Lower leg skin (tissue), 4 donors: Measurements from ENCODE around the gene SIGLEC8. TPM values are rescaled to one million over a fixed set of nuclear protein-coding genes. Genes with fewer than 3 reads are reported as not detected.
"Not testable (repeated sequence)": the region's sequence is repeated elsewhere in the genome, so short reads cannot be mapped to it uniquely, and the experiment has no call there.

Source experiments
- DNase-seq, 2 donors: peaks; one replicate each; pipeline ENCODE4 v3.0.0-alpha.2; 2019; ENCODE audit warnings: low spot score in 2 of 2
- H3K4me3 ChIP-seq: fragments of 200-600 bp; sonication (generic); 2 replicates; pipeline ENCODE4 v1.5.1; 2017; ENCODE audit warnings: mild to moderate bottlenecking, low read depth; ENCODE audit not compliant: poor library complexity, severe bottlenecking
- CTCF ChIP-seq, 3 donors: fragments of 450-650 bp; IDR thresholded peaks; one replicate each; pipeline ENCODE4 v1.5.1; 2016; ENCODE audit warnings: antibody characterized with exemption in 3 of 3, mild to moderate bottlenecking in 3 of 3, moderate library complexity in 2 of 3
- POLR2A ChIP-seq, 2 donors: fragments of 450-650 bp; IDR thresholded peaks; one replicate each; pipeline ENCODE4 v1.6.1; 2016 to 2017; ENCODE audit warnings: antibody characterized with exemption in 2 of 2, mild to moderate bottlenecking in 1 of 2, moderate library complexity in 1 of 2
- WGBS, 2 donors: methylation state at CpG; one replicate each; pipeline ENCODE4 v1.1.5; 2018; 5-methylcytosine and 5-hydroxymethylcytosine counted together
- intact Hi-C: fragments of 100-400 bp; cut with DNase I; formaldehyde crosslinking; loops from one replicate; pipeline ENCODE4 v1.15.0; 2023; ENCODE audit warnings: low total_unique reads
- total RNA-seq, 4 donors: library from RNA; depleted of rRNA; stranded (reverse); fragments of >200 nt; gene quantifications; one replicate each; pipeline ENCODE4 v1.1.0, GENCODE V29; 2016

The SIGLEC8 gene
- total RNA-seq, 4 donors from 2014 or later: 0.27 to 0.65 (median 0.38) TPM; not detected in 1

DNA sequence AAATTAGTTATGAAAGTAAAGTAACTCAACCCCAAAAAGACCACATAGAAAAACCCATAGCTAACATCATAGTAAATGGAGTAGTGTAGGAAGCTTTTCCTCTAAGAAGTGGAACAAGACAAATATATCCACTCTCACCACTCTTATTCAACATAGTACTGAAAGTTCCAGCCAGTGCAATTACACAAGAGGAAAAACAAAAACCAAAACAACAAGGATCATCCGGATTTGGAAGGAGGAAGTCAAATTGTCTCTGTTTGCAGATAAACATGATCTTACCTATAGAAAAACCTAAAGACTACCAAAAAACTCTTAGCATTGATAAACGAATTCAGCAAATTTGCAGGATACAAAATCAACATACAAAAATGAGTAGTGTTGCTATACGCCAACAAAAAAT, 8.5 kb upstream of the SIGLEC8 start:
- WGBS, 2 donors: 46 to 70% methylated on average over 3 of the region's 3 CpGs
- TF ChIP-seq POLR2A (IDR thresholded peaks at IDR 0.05): no peak
- TF ChIP-seq CTCF (IDR thresholded peaks at IDR 0.05): no peak

GRCh38 chr19:51463976-51464581, 5.8 kb upstream of the SIGLEC8 start:
- 21 to 26% methylated on average over 13 to 15 of the region's 33 CpGs for WGBS, 2 donors
- DNase-seq: peak in 1 of 2 donors; percentile 26
- intact Hi-C loops, H3K4me3 ChIP-seq: not testable (repeated sequence)

More for the DNA sequence above, 8.5 kb upstream of the SIGLEC8 start:
- H3K4me3 ChIP-seq: no peak overlapping the region
- intact Hi-C loops: no loop called here
- no peak for DNase-seq

DNA sequence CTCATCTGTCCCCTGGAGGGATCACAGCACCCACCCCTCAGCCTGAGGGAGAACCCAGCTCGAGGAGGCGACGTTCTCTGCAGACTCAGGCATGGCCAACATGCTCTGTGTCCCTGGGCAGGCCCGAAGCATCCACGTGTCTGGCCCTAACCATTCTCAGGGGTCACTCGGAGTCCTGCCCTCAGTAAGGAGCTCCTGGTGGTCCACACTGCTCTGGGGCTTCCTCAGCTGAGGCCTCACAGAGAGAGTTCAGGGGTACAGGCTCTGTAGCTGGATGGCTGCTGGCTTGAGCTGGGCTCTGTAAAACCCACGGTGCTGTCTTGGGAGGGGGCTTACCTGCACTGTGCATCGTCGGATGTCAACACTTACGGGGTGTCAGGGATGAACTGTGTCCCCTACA, 4.4 kb upstream of the SIGLEC8 start:
- intact Hi-C loops: no loop called here
- 69 to 72% methylated on average over 5 to 10 of the region's 10 CpGs for WGBS, 2 donors
- no peak for TF ChIP-seq POLR2A (IDR thresholded peaks at IDR 0.05)
- no peak for TF ChIP-seq CTCF (IDR thresholded peaks at IDR 0.05)
- H3K4me3 ChIP-seq: no peak overlapping the region
- peak in 1 of 2 donors; percentile 59 for DNase-seq

DNA sequence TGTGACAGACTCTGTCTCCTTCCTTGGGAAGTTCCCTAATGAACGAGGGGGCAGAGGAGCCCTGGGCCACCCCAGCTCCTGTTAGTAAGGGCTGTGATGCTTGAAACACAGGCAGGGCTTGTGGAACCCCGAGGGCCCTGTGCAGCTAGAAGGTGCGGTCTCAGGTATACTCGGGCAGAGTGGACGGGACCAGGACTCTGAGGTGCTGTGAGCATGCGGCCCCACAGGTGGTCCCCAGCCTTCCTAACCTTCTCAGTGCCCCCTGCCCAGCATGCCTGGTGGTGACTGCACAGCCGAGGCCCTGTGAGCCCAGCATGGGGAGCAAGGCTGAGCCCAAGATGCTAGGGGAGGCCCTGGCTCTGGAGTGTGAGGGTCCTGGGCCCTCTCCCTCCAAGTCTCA, 4.0 kb upstream of the SIGLEC8 start:
- WGBS, 2 donors: 73 to 76% methylated on average over 3 to 6 of the region's 7 CpGs
- intact Hi-C loops: no loop called here
- peak in 1 of 2 donors; percentile 67 for DNase-seq
- TF ChIP-seq POLR2A (IDR thresholded peaks at IDR 0.05) (no peak), CTCF (IDR thresholded peaks at IDR 0.05) (no peak)
- H3K4me3 ChIP-seq: no peak overlapping the region

- 66 to 76% methylated on average over 7 to 8 of the region's 8 CpGs for WGBS, 2 donors
- intact Hi-C loops: no loop called here
- H3K4me3 ChIP-seq: no peak overlapping the region
- peak in 1 of 2 donors; percentile 81 for DNase-seq
- TF ChIP-seq CTCF (IDR thresholded peaks at IDR 0.05): no peak
- no peak for TF ChIP-seq POLR2A (IDR thresholded peaks at IDR 0.05)
Observed at GRCh38 chr19:51461723-51462161, 3.5 kb upstream of the SIGLEC8 start.

DNA sequence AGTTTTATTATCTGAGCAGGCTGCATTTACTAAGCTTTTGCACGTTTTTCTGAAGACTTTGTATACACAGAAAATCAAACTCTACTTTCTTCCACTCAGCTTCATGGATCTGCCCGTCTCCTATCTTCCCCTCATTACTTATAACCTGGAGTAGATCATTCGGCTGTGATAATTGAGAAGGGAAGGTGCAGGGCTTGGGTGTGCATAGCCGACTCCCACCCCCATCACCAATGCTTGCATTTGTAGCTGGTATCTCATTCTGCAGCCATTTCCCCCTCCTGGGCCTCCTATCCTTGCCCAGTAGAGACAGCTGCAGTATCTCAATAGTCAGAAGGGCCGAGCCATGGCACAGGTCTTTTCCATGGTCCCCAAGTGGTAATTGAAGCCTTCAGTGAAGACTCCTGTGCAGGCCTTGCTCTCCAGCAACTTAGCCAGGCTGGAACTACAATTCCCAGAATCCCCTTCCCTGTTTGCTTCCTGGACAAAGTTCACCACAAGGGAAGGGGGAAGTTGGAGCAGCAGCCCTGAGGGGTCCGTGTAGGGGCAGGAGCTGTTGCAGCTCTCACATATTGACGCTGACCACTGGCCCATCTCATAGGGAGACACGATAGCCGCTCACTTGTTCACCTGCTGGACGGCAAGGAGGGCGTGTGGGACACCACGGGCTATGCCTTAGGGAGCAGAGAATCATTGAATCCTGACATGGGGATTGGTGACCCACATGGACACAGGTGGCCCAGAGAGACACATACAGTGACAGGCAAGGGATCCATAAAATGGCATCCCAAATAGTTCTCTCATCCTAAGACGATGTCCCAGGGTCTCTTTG, 2.1 kb upstream of the SIGLEC8 start:
- H3K4me3 ChIP-seq: no peak overlapping the region
- intact Hi-C loops: no loop called here
- TF ChIP-seq POLR2A (IDR thresholded peaks at IDR 0.05): no peak
- TF ChIP-seq CTCF (IDR thresholded peaks at IDR 0.05): no peak
- peak in 1 of 2 donors; percentile 32 for DNase-seq
- WGBS, 2 donors: 56 to 60% methylated on average over 13 of the region's 13 CpGs
